BJ (cell line): ENCODE data around the gene GAREM2. TPM values are rescaled to one million over a fixed set of nuclear protein-coding genes. Genes with fewer than 3 reads are reported as not detected.

Experiments used
- CTCF ChIA-PET: fragments of 350-600 bp; formaldehyde crosslinking; extraction: SDS; loops from one replicate; lab custom pipeline; 2021; ENCODE audit warnings: antibody characterized with exemption, inconsistent platforms; lab: Yijun Ruan, JAX
- POLR2A ChIA-PET: fragments of 300-600 bp; sonication (Branson Sonifier 250); formaldehyde crosslinking; extraction: SDS; loops from one replicate; lab custom pipeline; 2021; ENCODE audit warnings: antibody characterized with exemption; lab: Charles Lee
- DNase-seq: peaks from one replicate; pipeline ENCODE4 v3.0.0-alpha.2; 2011; ENCODE audit warnings: low read depth
- H3K27me3 ChIP-seq: 2 replicates; pipeline ENCODE4 v1.6.0; 2011; ENCODE audit warnings: low read length; ENCODE audit not compliant: control insufficient read depth, insufficient read depth
- H3K36me3 ChIP-seq: 2 replicates; pipeline ENCODE4 v1.5.1; 2011; ENCODE audit warnings: low read length; ENCODE audit not compliant: control insufficient read depth, insufficient read depth
- H3K4me3 ChIP-seq: 2 replicates; pipeline ENCODE4 v1.5.1; 2011; ENCODE audit warnings: low read depth, mild to moderate bottlenecking, control low read depth, low read length
- polyA plus RNA-seq: library from polyadenylated mRNA; depleted of rRNA; stranded (reverse); fragments of >200 nt; gene quantifications from 2 replicates; pipeline ENCODE4 v1.2.3, GENCODE V29; 2011
- TF ChIP-seq, protein P1 (sequence below): IDR thresholded peaks from 2 replicates; pipeline ENCODE4 v1.5.1; 2011; ENCODE audit warnings: low read depth, mild to moderate bottlenecking, control low read depth, inconsistent platforms, low read length, moderate library complexity; ENCODE audit not compliant: insufficient read depth

The GAREM2 gene
- polyA plus RNA-seq, 1 experiment, result 2.3 TPM

DNA sequence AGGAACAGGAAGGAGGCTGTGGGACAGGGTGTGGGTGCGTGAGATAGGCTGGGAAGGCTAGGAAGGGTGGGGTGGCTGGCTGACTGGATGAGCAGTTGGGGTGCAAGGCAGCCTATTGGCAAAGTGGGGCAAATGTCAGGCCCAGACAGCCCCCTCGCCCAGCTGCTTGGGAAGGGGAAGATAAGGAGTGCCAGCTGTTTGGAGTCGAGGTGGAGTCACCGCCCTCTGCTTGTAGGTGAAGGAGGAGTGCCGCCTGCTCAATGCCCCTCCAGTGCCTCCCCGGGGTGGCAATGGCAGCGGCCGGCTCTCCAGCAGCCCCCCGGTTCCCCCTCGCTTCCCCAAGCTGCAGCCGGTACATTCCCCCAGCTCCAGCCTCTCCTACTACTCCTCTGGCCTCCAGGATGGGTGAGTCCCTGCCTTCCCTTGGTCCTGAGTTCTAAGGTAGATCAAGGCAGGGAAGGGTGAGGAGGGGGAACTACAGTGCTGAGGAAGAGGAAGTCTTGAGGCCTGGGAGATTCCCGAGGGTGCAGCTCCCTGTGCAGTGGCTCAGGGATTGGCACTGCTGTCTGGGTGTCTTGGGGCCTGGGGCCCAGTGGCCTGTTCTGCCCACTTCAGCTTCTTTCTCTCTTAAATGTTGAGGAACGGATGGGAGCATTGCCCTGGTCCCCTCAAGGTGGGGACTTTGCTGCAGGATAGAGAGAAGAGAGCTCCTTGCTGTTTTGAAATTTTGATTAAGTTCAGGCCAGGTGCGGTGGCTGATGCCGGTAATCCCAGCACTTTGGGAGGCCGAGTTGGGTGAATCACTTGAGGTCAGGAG lies 13.3 kb downstream of the GAREM2 start:
- no peak for DNase-seq
- Histone ChIP-seq H3K36me3 (peaks cover 5% of the 10 kb centered on the region), H3K27me3 (no peaks in the 10 kb centered on the region; the same call in 1 of the 2 replicates), H3K4me3 (no peak overlapping the region)
- TF ChIP-seq, protein P1, sequence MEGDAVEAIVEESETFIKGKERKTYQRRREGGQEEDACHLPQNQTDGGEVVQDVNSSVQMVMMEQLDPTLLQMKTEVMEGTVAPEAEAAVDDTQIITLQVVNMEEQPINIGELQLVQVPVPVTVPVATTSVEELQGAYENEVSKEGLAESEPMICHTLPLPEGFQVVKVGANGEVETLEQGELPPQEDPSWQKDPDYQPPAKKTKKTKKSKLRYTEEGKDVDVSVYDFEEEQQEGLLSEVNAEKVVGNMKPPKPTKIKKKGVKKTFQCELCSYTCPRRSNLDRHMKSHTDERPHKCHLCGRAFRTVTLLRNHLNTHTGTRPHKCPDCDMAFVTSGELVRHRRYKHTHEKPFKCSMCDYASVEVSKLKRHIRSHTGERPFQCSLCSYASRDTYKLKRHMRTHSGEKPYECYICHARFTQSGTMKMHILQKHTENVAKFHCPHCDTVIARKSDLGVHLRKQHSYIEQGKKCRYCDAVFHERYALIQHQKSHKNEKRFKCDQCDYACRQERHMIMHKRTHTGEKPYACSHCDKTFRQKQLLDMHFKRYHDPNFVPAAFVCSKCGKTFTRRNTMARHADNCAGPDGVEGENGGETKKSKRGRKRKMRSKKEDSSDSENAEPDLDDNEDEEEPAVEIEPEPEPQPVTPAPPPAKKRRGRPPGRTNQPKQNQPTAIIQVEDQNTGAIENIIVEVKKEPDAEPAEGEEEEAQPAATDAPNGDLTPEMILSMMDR, result no peak
- ChIA-PET CTCF (interaction anchor here (1.5 to 1.8 kb wide), 2 partner anchors 11 to 12 kb away, joined by 4 to 7 read pairs; partner anchors contain the start of gene GAREM2), POLR2A (no interaction called here)

DNA sequence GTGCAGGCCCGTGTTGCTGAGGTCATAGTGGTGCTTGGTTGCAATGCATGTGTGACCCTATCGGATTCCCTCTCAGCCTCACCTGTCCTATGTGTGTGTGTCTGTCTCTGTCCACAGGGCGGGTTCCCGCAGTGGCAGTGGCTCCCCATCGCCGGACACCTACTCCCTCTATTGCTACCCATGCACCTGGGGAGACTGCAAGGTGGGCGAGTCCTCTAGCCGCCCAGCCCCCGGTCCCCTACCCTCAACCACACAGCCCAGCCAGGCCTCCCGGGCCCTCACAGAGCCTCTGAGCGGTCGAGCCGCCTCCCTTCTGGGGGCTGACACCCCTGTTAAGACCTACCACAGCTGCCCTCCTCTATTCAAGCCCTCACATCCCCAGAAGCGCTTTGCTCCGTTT lies 14.2 kb downstream of the GAREM2 start:
- ChIA-PET POLR2A (no interaction called here), CTCF (no interaction called here)
- Histone ChIP-seq H3K4me3 (no peak overlapping the region), H3K27me3 (no peaks in the 10 kb centered on the region), H3K36me3 (peaks cover 12% of the 10 kb centered on the region)
- TF ChIP-seq, protein P1, result no peak
- no peak for DNase-seq

DNA sequence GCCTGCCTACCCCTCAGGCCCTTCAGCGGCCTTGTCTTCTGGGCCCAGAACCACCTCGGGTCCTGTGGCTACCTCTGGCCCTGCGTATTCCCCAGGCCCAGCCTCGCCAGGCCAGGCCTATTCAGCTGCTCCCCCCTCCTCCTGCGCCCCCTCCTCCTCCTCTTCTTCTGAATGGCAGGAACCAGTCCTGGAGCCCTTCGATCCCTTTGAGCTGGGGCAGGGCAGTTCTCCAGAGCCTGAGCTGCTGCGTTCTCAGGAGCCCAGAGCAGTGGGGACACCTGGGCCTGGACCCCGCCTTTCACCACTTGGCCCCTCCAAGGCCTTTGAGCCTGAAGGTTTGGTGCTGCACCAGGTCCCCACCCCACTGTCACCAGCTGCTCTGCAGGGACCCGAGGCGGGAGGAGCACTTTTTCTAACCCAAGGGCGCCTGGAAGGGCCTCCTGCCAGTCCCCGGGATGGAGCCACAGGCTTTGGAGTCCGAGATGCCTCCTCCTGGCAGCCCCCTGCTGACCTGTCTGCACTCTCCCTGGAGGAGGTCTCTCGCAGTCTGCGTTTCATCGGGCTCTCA lies 14.7 kb downstream of the GAREM2 start:
- DNase-seq, result no peak
- peaks cover 12% of the 10 kb centered on the region for H3K36me3 ChIP-seq
- no peaks in the 10 kb centered on the region for H3K27me3 ChIP-seq
- TF ChIP-seq, protein P1, result no peak
- H3K4me3 ChIP-seq, result no peak overlapping the region
- ChIA-PET POLR2A (no interaction called here), CTCF (interaction anchor here (1.2 kb wide), 1 partner anchor 10 kb away, joined by 3 read pairs; no protein-coding TSS in a partner anchor)

DNA sequence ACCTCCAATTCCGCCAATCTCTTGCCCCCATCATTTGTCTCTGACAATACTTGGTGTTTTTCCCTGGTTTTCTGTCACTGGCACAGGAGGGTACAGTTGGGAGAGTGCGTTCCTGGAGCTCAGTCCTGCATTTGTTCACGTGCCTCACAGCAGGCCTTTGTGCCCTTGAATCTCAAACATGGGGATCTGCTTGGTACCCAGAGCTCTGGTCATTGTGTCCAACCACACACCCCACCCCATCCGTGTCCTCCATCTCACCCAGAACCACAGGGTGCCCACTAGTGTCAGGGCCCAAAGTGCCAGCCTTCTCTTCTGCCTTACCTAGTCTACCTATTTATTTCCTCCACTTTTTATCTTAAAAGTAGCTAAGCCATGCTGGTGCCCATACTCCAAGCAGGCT lies 16.2 kb downstream of the GAREM2 start:
- CTCF ChIA-PET, result interaction anchor here (0.8 to 0.9 kb wide), 2 partner anchors 315 to 327 kb away, joined by 3 read pairs; no protein-coding TSS in a partner anchor
- Histone ChIP-seq H3K27me3 (no peaks in the 10 kb centered on the region), H3K4me3 (no peak overlapping the region), H3K36me3 (peaks cover 18% of the 10 kb centered on the region)
- TF ChIP-seq, protein P1, result no peak
- no peak for DNase-seq
- POLR2A ChIA-PET, result no interaction called here

DNA sequence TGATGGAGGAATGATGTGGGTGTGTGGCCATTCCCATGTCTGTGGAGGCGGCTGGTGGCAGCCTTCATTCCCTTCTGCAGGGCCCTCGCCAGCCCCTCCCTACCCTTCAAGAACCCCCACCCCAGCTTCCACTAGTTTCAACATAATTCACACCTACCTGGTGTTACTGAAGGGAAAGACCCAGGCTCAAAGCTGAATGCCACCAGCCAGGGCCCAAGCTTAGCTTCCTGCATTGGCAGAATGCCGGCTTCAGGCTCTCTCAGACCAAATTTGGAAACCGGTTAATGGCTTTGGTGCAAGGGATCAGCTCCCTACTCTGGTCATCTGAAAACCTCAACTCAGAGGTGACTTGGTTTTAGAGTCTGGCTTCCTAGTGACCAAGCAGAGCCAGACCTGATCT lies 16.9 kb downstream of the GAREM2 start:
- ChIA-PET POLR2A (no interaction called here), CTCF (no interaction called here)
- H3K27me3 ChIP-seq, result no peaks in the 10 kb centered on the region
- no peak overlapping the region for H3K4me3 ChIP-seq
- TF ChIP-seq, protein P1, result no peak
- peaks cover 20% of the 10 kb centered on the region for H3K36me3 ChIP-seq
- no peak for DNase-seq
